Stimulated activated CD4-positive, alpha-beta T cell treated with anti-CD3 and anti-CD28 coated beads, Interleukin-15, amount 100 ng/mL, for 24 hours (primary cell): ENCODE data around the gene PDPN.
"Not testable (repeated sequence)": the region's sequence is repeated elsewhere in the genome, so short reads cannot be mapped to it uniquely, and the experiment has no call there.

ENCODE experiments used
- DNase-seq: peaks from one replicate; pipeline ENCODE4 v3.0.0-alpha.2; 2020

The PDPN gene, protein sequence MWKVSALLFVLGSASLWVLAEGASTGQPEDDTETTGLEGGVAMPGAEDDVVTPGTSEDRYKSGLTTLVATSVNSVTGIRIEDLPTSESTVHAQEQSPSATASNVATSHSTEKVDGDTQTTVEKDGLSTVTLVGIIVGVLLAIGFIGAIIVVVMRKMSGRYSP

DNA sequence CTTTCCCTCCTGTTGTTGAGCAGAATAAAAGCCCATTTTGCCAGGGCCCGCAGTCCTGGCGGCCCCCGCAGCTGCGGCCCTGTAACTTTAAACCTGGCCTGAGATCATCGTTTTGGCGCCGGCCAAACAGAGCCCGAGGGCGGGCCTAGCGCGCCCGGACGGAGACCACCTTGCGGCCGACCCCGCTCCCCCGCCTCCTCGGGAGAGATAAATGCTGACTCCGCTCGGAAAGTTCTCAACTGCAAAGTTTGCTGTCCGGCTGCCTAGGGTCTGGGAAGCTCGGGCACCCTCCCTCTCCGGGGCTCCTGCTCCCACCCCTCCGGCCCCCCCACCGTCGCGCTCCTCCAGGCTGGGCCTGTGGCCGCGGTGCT is at the start of gene PDPN:
TSS of gene PDPN (plus strand) at position 238 of the 371 bp plus-strand sequence. CDS start 202 bp downstream, outside the sequence.
- no peak for DNase-seq

DNA sequence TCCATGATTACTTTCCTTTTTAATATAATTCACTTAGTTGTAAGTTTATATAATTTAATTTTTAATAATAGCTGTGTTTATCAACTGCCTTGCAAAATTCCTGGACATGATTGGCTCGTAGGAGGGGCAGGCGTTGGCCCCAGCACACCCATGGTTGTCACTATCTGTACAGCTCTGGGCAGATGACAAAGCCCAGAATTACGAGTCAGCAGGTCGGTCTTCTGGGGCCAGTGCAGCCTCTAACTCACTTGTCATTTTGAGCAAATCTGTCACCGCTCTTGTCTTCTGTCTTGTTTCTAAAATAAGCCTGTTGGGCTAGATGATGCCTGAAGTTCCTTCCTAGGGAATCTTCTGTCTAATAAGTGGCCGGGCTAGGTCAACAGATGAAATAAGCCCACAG is 48.4 kb upstream of the PDPN start:
- no peak for DNase-seq

DNA sequence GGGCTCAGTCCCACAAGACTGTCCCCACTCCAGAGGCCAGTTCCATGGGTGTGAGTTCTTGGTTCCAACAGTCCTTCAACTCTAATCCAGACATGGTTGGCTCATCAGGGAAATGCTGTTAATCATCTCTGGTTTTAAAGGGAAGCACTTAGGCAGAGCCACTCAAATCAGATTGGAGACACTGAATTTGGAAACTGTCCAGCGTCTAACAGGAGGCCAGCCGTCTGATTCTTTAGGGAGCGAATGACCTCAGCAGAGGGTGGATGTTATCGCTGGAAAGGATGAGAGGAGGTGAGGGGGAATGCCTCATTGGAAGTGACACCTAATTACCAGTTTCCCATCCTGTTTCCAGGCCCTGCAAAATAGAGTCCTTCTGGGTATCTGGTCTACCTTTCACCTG is 47.1 kb upstream of the PDPN start:
- no peak for DNase-seq

DNA sequence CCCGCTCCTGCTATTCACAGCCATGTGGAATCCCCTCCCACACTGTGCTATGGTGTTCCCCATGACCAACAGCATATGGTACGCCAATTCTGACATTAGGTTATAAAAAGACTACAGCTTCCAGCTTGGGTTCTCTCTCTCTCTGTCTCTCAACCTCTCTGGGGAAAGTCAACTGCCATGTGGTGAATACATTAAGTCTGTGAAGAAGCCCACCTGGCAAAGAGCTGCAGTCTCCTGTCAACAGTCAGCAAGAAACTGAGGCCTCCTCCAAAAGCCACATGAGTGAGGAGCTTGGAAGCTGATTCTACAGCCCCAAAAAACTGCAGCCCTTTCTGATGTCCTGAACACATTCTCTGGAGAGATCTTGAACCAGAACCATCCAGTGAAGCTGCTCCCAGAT is 44.8 kb upstream of the PDPN start:
- no peak for DNase-seq

DNA sequence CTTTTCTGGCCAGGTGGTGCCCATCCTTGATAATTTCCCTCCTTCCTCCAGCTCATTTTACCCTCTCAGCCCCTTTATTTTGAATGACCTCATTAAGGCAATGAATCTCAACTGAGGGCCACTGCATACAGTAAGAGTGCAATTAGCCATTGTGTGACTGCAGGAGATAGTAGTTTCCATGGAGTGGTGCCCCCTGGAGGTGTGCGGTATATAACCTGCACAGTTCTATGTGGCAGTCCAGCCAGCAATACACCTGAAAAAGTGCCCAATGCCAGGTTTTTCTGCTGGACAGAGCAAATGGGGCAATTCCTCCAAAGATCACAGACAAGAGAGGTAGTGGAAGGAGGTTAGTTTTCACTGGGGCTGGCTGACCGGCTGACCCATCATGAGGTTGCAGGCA is 43.9 kb upstream of the PDPN start:
- no peak for DNase-seq

DNA sequence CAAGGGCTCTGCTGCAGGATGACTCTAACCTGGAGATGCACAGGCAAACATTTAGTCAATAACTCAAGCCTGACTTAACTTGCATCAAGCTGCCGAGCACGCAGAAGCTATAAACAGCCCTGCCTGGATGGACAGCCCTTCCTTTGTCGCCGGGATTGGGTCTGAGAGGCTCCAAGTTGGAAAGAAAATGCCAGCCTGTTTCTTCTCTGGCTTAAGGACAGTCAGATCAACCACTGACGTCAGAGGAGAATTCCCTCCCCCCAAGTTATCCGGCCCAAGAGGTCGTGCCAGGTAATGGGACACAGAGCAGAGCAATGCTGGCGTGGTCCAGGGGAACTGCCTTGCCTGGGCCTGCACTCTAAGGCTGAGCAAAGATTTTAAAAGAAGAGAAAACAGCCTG is 42.8 kb upstream of the PDPN start:
- DNase-seq, result no peak

DNA sequence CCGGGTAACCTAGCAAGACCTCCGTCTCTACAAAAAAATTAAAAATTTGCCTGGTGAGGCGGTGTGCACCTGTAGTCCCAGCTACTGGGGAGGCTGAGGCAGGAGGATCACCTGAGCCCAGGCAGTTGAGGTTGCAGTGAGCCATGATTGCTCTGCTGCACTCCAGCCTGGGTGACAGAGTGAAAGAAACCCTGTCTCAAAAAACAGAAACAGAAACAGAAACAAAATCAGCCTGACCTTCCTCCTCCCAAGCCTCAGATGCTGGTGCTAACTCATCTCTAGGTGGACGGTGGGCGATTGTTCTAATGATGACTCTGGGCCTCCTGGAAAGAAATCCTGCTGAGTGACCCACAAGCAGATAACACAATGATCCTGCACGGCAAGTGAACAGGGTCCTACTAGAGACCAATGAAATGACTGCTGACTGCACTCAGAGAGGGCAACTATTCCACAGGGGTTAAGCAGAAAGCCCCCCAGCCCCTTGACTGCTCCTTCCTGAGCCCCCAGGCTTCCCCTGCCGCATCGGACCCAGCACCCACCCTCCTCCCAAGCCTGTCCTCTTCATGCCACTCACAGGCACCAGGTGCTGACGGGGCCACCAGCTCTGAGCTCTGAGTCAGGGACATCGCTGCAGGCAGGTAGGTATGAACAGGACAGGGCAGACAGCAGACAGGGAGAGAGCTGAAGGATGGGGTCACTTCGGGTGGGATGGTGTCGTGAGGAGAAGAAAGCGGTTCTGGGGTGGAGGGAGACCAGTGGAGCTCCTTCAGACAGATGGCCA is 42.0 kb upstream of the PDPN start:
- DNase-seq, result no peak

DNA sequence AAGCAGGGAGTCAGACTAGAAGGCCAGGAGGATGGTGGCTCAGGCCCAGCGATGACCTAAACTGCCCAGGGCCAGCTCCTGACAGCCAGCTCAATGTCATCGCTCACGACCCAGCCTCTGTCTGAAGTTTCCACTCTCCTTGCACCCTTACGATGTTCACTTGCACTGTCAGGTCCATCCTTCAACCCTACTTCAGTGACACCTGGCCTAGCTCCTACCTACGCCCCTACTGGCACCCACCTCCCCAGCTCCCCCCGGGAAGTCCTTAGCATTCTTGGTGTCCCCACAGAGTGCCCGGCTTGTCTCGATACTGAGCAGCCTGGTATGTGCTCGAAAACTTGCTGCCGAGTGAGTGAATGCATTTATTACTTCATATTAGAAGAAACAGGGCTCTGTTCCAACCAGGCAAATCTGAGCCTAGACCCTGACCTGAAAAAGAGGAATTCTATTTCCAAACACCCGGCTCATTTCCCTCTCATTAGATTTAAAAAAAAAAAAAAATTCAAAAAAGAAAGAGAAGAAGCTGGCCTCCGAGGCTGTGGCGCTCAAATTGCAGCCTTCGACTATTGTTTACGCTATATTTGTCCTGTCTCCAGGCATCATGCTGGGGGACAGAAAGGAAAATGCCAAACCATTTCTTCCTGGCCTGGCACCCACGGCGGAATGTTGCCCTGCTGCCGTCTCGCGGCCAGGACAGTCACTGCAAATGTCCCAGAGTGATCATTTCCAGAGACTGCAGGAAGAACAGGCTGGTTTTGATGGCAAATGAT is 40.0 kb upstream of the PDPN start:
- no peak for DNase-seq

DNA sequence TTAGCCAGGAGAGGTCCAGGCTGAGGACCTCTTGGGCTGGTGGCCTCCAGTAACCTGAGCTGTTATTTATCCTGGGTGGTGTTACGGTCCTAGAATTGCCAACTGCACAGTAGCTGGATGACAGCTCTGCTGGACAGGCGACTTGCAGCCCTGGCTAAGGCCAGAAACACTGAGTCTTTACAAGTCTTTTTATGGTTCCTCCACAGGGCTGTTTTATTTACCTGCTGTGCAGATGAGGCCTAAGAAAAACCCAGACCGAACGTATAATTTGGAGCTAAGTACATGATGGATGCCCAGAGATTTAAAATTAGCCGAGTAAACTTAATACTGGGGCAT is 39.4 kb upstream of the PDPN start:
- DNase-seq, result no peak

DNA sequence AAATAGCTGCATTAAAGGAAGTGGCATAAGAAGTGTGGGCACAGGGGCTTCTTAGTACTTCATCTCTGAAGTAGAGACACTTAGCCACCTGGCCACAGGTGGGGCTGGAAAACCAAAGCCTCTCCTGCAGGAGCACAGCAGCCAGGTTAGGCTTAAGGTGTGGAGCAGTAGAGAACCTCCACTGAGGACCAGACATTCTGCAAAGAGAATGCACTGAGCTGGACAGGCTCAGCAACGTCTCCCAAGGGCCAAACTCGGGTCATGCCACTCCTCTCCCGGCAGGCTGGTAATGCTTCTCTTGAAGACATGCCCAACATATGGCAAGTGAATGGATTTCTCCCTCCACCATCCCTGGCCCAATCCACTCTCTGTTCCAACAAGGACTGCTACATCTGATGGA is 36.8 kb upstream of the PDPN start:
- DNase-seq, result no peak

DNA sequence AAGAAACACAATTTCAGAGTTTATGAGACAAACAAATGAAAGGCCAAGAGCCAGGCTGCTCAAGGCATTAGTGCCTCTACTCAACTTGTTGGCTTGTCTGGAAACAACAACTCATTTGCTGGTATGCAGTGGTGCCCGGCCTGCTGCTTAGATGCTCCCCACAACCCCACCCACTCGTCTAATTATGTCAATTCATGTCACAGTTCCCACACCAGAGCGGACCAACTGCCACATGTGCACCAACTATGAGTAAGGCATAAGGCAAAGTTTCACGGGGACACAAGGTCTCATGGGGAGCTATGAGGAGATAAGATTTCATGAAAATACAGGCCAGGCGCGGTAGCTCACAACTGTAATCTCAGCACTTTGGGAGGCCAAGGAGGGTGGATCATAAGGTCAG is 35.4 kb upstream of the PDPN start:
- no peak for DNase-seq

DNA sequence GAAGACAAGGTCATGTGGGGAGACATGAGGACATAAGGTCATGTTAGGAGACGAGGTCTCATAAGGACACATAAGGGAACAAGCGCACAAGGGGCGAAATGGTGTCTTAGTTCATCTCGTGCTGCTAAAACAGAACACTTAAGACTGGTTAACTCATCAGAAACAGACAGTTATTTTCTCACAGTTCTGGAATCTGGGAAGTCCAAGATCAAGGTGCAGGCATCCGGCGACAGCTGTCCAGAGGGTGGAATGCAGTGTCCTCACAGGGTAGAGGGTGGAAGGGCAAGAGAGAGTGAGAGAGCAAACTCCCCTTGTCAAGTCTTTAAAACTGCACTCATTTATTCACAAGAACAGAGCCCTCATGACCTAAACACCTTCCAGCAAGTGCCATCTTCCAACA is 34.6 kb upstream of the PDPN start:
- no peak for DNase-seq

DNA sequence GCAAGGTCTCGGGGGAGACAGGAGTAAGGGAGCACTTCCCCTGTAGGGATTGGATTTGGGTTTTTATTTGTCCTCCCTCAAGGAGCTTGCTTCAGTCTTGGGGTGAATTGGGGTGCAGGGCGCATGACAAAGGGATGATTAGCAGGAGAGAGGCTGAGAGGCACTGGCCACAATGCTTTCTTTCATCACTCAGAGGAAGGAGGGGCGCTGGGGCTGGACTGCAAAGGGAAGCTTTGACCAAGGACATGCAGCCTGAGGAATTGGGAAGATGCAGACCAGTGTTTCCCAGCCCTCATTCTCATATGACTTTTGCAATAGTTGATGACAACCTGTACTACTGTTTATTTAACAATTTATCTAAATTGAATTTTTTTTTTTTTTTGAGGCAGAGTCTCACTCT is 34.1 kb upstream of the PDPN start:
- DNase-seq, result no peak

DNA sequence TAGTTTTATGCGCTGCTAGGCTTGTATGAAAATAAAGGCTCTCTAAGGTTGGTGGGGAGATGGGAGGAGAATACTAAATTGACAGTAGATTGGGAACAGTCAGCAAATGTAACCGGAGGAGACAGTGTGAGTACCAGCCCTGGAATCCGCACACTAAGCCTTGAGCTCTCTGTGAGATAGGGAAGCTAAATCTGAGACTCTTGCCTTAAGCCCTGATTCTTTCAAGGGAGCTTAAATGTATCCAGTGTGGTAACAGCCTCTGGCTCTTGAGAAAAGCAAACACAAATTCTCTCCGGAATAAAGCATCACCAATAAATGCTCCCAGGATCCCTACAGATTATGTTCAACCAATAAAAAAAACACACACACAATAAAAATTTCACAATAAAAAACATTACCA is 33.0 kb upstream of the PDPN start:
- DNase-seq, result no peak

DNA sequence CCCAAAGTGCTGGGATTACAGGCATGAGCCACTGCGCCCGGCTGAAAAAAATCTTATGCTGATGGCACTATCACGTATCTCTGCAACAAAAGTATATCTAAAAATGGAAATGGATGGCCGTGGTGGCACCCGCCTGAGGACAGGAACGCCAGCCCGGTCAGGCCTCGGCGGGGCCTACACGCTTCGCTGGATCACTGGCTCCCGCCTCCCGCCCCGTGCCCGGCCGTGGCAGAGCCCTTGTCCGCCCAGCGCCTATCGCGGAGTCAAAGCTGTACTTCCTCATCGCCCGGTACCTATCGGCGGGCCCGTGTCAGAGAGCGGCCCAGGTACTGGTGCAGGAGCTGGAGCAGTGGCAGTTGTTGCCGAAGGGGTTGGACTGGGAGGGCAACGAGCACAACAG is 28.8 kb upstream of the PDPN start:
- DNase-seq, result no peak

DNA sequence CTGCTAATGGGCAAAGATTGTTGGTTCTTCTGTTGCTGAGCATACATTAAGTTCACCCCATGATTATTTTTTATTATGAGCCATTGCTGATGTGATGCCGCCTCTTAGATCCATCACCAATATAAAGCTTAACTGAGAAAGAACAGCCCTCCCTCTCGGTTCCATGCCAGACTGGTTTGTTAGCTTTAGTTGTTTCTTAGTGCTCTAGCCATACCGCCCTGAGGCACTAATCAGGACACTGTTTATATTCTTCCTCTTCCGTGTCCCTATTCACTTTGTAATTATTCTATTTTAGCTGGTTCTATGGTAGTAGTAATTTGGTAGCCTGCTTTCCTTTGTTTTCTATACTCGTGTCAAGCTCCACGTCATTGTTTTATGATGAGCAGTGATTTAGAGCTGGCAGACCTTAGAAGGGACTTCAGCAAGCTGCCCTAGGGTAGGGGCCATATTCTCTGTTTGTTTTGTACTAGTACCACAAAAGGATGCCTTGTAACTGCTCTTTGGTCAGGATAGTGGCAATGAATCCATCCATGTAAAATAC is 27.3 kb upstream of the PDPN start:
- no peak for DNase-seq

DNA sequence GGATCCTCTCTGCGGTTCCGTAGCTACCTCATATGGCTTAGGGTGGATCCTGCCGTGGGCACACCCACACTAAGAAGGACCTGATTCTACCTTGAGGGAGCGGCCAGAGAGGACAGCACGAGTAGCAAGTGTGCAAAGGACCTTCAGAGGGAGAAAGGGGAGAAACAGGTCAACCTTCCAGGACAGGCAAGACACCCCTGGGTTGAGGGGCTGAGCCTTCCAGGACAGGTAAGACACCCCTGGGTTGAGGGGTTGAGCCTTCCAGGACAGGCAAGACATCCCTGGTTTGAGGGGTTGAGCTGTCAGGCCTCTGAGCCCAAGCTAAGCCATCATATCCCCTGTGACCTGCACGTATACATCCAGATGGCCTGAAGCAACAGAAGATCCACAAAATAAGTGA is 23.1 kb upstream of the PDPN start:
- DNase-seq, result no peak

DNA sequence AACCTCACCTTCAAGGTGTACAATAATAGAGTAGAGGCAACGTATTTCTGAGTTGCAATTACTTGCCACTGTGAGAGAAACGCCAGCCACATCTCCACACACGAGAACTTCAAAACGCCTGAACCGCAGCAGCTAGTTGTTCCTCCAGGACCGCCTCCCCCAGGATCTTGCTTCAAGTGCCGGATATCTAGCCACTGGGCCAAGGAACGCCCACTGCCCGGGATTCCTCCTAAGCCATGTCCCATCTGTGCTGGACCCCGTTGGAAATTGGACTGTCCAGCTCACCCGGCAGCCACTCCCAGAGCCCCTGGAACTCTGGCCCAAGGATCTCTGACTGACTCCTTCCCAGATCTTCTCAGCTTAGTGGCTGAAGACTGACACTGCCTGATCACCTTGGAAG is 20.7 kb upstream of the PDPN start:
- DNase-seq, result not testable (repeated sequence)

DNA sequence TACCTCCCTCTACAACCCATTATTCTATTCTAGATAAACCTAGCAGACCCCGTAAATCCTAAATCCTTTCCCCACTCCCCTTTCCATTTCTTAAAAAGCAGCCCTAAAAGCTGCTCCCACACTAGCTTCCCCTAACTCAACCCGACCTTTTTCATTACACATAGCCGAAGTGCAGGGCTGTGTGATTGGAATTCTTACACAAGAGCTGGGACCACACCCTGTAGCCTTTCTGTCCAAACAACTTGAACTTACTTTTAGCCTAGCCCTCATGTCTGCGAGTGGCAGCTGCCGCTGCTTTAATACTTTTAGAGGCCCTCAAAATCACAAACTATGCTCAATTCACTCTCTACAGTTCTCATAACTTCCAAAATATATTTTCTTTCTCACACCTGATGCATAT is 19.6 kb upstream of the PDPN start:
- no peak for DNase-seq

DNA sequence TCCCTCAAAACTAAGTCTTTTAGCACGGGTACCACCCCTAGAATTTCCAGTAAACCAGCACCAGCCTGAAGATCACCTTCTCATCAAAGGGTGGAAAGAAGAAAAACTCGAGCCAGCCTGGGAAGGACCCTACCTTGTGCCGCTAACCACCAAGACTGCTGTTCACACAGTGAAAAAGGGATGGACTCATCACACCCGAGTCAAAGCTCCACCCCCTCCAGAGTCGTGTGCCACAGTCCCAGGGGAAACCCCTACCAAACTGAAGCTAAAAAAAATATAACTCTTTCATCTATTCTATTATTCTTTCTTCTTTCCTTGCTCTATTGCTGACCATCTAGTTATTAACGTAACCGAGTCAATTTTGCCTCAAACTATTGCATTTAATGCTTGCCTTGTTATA is 13.2 kb upstream of the PDPN start:
- not testable (repeated sequence) for DNase-seq

DNA sequence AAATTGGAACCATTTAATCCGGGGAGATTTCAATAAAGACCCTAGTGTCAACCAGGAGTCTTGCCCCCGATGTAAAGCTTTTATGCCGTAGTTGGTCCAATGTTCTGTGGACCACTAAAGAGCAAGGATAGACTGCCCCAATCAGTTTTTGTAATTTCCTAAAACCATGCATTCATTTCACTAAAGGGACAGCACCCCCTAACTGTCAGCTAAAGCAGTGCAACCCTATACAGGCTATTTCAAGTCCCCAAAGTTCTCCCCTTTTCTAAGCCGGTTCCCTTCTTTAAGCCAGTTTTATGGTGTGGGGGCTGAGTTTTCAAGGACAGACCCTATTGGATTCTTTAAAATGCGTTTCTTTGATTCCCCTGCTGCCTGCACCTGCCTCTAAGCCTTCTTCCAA is 12.7 kb upstream of the PDPN start:
- no peak for DNase-seq

DNA sequence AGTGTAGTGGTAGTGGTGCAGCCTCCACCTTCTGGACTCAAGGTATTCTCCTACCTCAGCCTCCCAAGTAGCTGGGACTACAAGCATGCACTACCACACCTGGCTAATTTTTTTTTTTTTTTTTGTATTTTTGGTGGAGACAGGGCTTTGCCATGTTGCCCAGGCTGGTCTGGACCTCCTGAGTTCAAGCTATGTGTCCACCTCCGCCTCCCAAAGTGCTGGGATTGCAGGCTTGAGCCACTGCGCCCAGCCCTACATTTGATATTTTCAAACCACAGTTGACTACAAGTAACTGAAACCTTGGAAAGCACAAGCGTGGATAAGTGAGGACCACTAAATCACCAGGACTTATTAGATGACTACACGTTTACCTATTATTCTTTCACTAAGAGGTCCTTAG is 10.0 kb upstream of the PDPN start:
- DNase-seq, result no peak

DNA sequence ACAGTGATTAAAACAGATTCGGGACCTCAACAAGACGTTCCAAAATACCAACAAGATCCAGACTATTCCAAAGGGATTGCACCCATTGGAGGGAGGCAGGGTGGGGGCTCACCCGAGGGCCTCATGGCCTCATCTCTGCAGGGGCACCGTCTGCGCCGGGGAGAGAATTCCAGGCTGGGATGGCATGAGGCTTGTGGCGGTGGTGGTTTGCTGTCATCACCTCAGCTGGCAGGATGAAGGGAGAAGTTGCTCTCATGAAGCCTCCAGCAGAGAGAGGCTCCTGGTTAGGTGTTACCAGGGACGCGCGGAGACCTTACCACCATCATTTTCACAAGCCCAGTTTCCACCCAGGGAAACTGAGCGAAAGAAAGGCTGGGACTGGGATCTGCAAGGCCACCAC is 6.7 kb upstream of the PDPN start:
- DNase-seq, result no peak

DNA sequence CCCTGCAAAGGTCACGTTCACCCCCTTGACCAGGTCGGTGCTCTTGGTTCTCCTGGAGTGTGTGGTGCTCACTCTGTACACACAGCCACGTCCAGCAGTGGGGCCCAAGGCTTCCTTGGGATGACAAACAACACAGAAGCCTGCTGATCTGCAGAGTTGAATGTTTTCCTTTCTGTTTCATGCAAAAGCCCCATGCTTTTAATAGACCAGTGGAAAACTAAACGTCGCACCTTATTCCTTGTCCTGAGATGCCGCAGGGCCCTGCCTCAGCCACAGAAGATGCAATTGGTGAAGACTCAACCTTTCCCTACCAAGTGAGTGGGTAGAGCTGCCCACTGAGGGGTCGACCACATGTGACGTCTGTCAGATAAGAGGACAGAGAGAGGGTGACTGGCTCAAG is 5.8 kb upstream of the PDPN start:
- no peak for DNase-seq
